Lower leg skin (tissue), 4 donors: ENCODE results near the gene BARX2. TPM values are rescaled to one million over a fixed set of nuclear protein-coding genes. Genes with fewer than 3 reads are reported as not detected.
A peak's percentile ranks its signal among the peaks of the same experiment; 100 is the strongest.

Experiments
- DNase-seq, 2 donors: peaks; one replicate each; pipeline ENCODE4 v3.0.0-alpha.2; 2019; ENCODE audit warnings: low spot score in 2 of 2
- H3K4me3 ChIP-seq: fragments of 200-600 bp; sonication (generic); 2 replicates; pipeline ENCODE4 v1.5.1; 2017; ENCODE audit warnings: mild to moderate bottlenecking, low read depth; ENCODE audit not compliant: poor library complexity, severe bottlenecking
- POLR2A ChIP-seq, 2 donors: fragments of 450-650 bp; IDR thresholded peaks; one replicate each; pipeline ENCODE4 v1.6.1; 2016 to 2017; ENCODE audit warnings: antibody characterized with exemption in 2 of 2, mild to moderate bottlenecking in 1 of 2, moderate library complexity in 1 of 2
- WGBS, 2 donors: methylation state at CpG; one replicate each; pipeline ENCODE4 v1.1.5; 2018; 5-methylcytosine and 5-hydroxymethylcytosine counted together
- intact Hi-C: fragments of 100-400 bp; cut with DNase I; formaldehyde crosslinking; loops from one replicate; pipeline ENCODE4 v1.15.0; 2023; ENCODE audit warnings: low total_unique reads
- total RNA-seq, 4 donors: library from RNA; depleted of rRNA; stranded (reverse); fragments of >200 nt; gene quantifications; one replicate each; pipeline ENCODE4 v1.1.0, GENCODE V29; 2016
- TF ChIP-seq, protein P1 (sequence below), 3 donors: fragments of 450-650 bp; IDR thresholded peaks; one replicate each; pipeline ENCODE4 v1.5.1; 2016; ENCODE audit warnings: antibody characterized with exemption in 3 of 3, mild to moderate bottlenecking in 3 of 3, moderate library complexity in 2 of 3

BARX2 gene
- total RNA-seq, 4 donors from 2014 or later = 9.4 to 31.1 (median 14.1) TPM

DNA sequence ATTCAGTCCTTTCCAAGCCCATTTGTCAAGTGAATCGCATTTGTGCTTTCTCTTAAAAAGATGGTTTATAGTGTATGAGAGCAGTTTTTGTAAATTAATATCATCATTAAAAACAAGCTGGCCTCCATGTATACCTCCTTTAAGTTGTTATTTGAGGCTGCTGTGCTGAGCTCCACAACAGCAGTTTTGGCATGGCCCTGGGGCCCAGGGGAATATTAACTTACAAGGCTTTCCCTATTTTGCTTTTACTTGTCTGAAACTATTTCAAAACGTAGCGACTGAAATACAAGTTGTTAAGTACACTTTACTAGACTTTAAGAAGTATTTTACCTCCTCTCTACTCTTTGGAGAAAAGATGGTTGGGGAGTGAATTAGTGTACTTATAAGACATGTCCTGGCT is 4.9 kb upstream of the BARX2 start:
- 68 to 75% methylated on average over 3 of the region's 3 CpGs for WGBS, 2 donors
- intact Hi-C loops = no loop called here
- no peak for TF ChIP-seq POLR2A (IDR thresholded peaks at IDR 0.05)
- TF ChIP-seq, protein P1, sequence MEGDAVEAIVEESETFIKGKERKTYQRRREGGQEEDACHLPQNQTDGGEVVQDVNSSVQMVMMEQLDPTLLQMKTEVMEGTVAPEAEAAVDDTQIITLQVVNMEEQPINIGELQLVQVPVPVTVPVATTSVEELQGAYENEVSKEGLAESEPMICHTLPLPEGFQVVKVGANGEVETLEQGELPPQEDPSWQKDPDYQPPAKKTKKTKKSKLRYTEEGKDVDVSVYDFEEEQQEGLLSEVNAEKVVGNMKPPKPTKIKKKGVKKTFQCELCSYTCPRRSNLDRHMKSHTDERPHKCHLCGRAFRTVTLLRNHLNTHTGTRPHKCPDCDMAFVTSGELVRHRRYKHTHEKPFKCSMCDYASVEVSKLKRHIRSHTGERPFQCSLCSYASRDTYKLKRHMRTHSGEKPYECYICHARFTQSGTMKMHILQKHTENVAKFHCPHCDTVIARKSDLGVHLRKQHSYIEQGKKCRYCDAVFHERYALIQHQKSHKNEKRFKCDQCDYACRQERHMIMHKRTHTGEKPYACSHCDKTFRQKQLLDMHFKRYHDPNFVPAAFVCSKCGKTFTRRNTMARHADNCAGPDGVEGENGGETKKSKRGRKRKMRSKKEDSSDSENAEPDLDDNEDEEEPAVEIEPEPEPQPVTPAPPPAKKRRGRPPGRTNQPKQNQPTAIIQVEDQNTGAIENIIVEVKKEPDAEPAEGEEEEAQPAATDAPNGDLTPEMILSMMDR (IDR thresholded peaks at IDR 0.05) = no peak

DNA sequence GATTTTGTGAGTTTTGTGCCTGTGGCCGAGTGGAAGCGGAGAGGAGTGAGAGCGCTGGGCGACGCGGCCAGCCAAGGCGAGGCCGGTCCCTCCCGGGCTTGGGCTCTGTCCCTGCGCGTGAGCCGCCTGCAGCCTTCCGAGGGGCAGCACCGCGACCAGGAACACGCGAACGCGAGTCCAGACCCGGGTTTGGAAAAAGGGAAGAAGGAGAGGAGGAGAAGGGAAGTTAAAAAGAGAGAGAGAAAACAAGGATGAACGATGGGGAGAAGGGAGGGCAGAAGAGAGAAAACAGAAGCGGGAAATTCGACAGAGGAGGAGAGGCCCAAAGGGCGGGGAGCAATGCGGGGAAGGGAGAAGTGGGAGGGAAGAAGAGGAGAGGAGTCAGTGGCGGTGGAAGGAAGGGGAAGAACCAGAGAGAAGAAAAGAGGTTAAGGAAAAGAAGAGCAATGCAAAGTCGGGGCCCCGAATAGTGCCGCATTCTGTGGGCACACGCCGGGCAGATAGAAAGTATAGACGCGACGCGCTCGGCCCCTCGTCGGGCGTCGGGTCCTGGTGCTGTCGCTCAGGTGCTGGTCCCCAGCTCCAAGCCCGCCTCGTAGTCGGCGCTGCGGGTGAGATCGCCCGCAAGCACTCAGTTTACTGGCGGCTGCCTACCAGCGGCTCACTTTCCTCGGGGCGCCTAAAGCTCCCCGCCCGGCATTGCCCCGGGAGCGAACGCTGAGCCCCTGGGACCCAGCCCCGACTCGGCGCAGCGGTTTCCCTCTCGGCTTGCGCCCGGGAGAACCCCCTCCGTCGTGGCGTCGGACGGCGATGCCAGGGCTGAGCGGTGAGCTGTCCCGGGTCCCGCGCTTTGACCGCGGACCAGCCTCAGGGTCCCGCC is 2.8 kb upstream of the BARX2 start:
- DNase-seq = no peak
- WGBS, 2 donors = 10 to 21% methylated on average over 67 to 72 of the region's 77 CpGs
- intact Hi-C loops = no loop called here
- peak overlapping the region; percentile 12 for H3K4me3 ChIP-seq
- TF ChIP-seq, protein P1 (IDR thresholded peaks at IDR 0.05) = no peak
- TF ChIP-seq POLR2A (IDR thresholded peaks at IDR 0.05) = no peak

More for the DNA sequence above, 4.9 kb upstream of the BARX2 start:
- H3K4me3 ChIP-seq = no peak overlapping the region
- no peak for DNase-seq

GRCh38 chr11:129373489-129373953 is 2.1 kb upstream of the BARX2 start:
- no peak for DNase-seq
- peak overlapping the region; percentile 12 for H3K4me3 ChIP-seq
- WGBS, 2 donors = 4 to 6% methylated on average over 23 to 24 of the region's 24 CpGs
- TF ChIP-seq, protein P1 (IDR thresholded peaks at IDR 0.05) = no peak
- no peak for TF ChIP-seq POLR2A (IDR thresholded peaks at IDR 0.05)
- intact Hi-C loops = no loop called here

DNA sequence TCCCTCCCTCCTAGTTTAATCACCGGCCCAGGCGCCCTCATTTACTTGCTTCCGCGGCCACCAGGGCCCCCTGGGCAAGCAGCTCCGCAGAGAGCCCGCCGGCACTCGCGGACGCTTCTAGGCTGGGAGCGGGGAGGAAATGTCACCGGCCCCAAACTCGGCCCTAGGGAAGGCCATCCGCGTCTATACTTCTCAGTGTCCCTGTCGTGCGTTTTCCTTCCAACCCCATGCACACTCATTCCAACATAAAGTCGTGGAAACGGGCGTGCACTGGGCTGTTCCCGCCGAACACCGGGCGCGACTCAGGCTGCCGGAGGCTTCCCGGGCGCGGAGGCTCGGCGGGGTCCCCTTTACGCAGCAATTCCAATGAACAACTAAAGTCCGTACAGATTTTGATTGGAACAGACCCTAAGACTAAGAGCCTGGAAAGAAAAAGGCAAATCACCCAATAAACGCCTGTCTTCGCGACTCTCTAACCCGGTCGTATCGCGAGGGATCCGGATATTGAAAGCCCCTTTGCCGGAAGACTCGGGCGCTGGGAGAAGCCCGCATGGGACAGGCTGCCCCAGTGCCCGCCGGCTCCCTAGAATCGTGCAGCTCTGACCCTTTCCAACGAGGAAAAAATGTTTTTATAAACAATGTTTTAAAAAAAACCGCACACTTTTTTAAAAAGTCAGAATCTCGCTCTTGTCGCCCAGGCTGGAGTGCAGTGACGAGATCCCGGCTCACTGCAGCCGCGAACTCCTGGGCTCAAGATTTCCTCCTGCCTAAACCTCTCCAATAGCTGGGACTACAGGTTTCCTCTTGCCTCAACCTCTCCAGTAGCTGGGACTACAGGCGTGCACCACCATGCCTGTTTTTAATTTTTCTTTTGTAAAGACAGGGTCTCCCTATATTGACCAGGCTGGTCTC is 1.3 kb upstream of the BARX2 start:
- TF ChIP-seq, protein P1 (IDR thresholded peaks at IDR 0.05) = no peak
- TF ChIP-seq POLR2A (IDR thresholded peaks at IDR 0.05) = no peak
- H3K4me3 ChIP-seq = peak overlapping the region; percentile 0
- WGBS, 2 donors = 3 to 4% methylated on average over 57 of the region's 57 CpGs
- no peak for DNase-seq
- intact Hi-C loops = no loop called here

- DNase-seq = no peak
- intact Hi-C loops = loop anchor here (5.0 kb wide), 1 partner anchor 372 kb away; no protein-coding TSS in a partner anchor
- 1 to 3% methylated on average over 44 to 55 of the region's 66 CpGs for WGBS, 2 donors
- TF ChIP-seq, protein P1 (IDR thresholded peaks at IDR 0.05) = no peak
- no peak for TF ChIP-seq POLR2A (IDR thresholded peaks at IDR 0.05)
- peak overlapping the region; percentile 1 for H3K4me3 ChIP-seq
These were observed 476 bp upstream of the BARX2 start for GRCh38 chr11:129374993-129375750.
